ENCODE data around the gene LPP. TPM values are rescaled to one million over a fixed set of nuclear protein-coding genes. Genes with fewer than 3 reads are reported as not detected.

The LPP gene
- total RNA-seq, 4 donors from 2014 or later, result 1,872 to 3,079 (median 2,300) TPM

DNA sequence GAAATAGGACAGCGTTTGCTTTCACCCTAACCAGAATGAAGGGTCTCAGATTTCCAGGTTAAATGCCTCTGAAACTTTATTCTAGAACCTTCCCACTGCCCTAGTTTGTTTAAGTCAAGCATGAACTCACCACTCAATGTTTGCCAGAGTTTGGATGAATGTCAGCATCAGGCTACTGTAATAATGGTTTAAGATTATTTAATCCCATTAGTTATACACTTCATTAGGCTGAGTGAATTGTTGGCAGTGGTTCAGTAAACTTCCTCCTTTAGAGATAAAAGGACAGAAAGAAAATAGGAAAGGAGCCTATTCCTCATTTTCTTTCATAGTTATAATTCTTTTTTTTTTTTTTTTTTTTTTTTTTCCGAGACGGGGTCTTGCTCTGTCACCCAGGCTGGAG is 615.9 kb downstream of the LPP start:
- Histone ChIP-seq H3K4me1 (peaks cover 12 to 78% (median 69%) of the 10 kb centered on the region in 4 donors), H3K27me3 (no peaks in the 10 kb centered on the region), H3K4me3 (no peak overlapping the region), H3K9me3 (no peaks in the 10 kb centered on the region), H3K36me3 (no peaks in the 10 kb centered on the region), H3K27ac (replicated peaks in 1 of 4) (peak overlapping the region in 2 of 4 donors; percentile 4 to 20)
- DNase-seq (ENCODE audit: extremely low spot score), result no peak
- intact Hi-C loops (cut with DNase I), result no loop called here
- 77% methylated on average over 3 of the region's 3 CpGs for WGBS
- TF ChIP-seq POLR2A (IDR thresholded peaks at IDR 0.05; ENCODE audit: low read depth) (no peak), EP300 (IDR thresholded peaks at IDR 0.05) (no peak), POLR2AphosphoS5 (IDR thresholded peaks at IDR 0.05) (no peak)
- TF ChIP-seq, protein P1, sequence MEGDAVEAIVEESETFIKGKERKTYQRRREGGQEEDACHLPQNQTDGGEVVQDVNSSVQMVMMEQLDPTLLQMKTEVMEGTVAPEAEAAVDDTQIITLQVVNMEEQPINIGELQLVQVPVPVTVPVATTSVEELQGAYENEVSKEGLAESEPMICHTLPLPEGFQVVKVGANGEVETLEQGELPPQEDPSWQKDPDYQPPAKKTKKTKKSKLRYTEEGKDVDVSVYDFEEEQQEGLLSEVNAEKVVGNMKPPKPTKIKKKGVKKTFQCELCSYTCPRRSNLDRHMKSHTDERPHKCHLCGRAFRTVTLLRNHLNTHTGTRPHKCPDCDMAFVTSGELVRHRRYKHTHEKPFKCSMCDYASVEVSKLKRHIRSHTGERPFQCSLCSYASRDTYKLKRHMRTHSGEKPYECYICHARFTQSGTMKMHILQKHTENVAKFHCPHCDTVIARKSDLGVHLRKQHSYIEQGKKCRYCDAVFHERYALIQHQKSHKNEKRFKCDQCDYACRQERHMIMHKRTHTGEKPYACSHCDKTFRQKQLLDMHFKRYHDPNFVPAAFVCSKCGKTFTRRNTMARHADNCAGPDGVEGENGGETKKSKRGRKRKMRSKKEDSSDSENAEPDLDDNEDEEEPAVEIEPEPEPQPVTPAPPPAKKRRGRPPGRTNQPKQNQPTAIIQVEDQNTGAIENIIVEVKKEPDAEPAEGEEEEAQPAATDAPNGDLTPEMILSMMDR (IDR thresholded peaks at IDR 0.05), result no peak

DNA sequence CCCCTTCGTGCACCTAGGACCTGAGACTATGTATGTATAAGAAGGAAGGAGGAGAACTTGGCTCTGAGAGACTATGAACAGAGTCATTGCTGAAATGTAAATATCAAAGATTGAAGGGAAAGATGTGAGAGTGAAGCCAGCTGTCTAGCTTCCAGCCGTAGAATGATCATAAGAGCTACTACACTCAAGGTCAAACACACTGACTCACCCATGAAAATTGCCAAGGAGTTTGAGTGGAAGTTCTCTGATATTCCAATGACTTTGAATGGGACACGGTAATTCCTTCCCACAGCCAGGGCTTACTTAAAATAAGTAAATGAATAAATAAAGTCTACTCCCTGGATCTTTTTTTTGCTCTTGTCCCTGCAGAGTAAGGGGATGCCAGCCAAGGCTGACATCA is 618.9 kb downstream of the LPP start:
- no peak overlapping the region for H3K4me3 ChIP-seq
- no peaks in the 10 kb centered on the region for H3K27me3 ChIP-seq
- TF ChIP-seq POLR2AphosphoS5 (IDR thresholded peaks at IDR 0.05) (peak in 1 of 2 donors; percentile 59), POLR2A (IDR thresholded peaks at IDR 0.05; ENCODE audit: low read depth) (no peak)
- intact Hi-C loops (cut with DNase I), result no loop called here
- peak overlapping the region; percentile 36 to 60 (median 39) for H3K27ac ChIP-seq (replicated peaks in 1 of 4)
- H3K36me3 ChIP-seq, result no peaks in the 10 kb centered on the region
- peaks cover 28 to 91% (median 84%) of the 10 kb centered on the region in 4 donors for H3K4me1 ChIP-seq
- H3K9me3 ChIP-seq, result no peaks in the 10 kb centered on the region
- DNase-seq (ENCODE audit: extremely low spot score), result peak; percentile 50
- WGBS, result 48% methylated on average over 3 of the region's 3 CpGs

DNA sequence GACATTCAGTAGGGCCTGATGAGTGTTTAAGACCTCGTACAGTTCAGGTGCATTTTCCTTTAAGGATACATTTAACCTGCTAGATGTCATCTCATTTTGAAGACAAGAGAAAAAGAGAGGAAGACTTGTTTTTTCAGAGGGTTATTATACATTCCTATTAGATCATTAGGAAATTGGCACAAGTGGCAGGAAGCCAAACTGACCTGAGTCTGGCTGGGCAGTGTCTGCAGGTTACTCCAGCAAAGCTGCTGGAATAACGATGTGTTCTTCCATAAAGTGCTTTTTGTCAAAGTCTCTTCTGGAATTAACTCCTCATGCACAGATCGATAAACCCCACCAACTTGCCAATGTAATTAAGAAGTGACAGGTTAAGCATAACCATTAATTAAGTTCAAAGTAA is 621.5 kb downstream of the LPP start:
- Histone ChIP-seq H3K27ac (replicated peaks in 1 of 4) (peak overlapping the region in 1 of 4 donors; percentile 47), H3K4me3 (no peak overlapping the region), H3K4me1 (peaks cover 38 to 99% (median 94%) of the 10 kb centered on the region in 4 donors), H3K36me3 (no peaks in the 10 kb centered on the region), H3K27me3 (no peaks in the 10 kb centered on the region), H3K9me3 (no peaks in the 10 kb centered on the region)
- 80% methylated on average over 3 of the region's 3 CpGs for WGBS
- no peak for TF ChIP-seq EP300 (IDR thresholded peaks at IDR 0.05)
- TF ChIP-seq POLR2AphosphoS5 (IDR thresholded peaks at IDR 0.05), result no peak
- TF ChIP-seq, protein P1 (IDR thresholded peaks at IDR 0.05), result no peak
- no peak for TF ChIP-seq POLR2A (IDR thresholded peaks at IDR 0.05; ENCODE audit: low read depth)
- no peak for DNase-seq (ENCODE audit: extremely low spot score)
- intact Hi-C loops (cut with DNase I), result no loop called here

DNA sequence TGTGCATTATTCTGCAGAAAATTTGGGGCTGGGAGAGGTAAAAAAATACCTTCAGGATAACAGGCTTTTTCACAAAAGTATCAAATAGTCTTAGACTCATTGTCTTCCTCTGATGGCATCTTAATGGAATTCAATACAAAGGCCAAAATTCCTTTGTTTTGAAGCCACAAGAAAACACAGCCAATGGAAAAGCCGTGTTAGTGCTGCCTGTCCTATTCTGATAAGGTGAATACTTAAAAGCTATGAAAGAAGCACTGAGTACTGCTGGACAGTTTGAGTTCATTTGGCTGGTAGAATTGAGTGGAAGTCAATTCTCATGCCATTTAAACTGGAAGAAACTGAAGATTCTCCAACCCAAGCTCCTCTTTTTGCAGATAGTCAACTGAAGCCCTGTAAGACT is 622.5 kb downstream of the LPP start:
- Histone ChIP-seq H3K9me3 (no peaks in the 10 kb centered on the region), H3K27ac (replicated peaks in 1 of 4) (peak overlapping the region in 1 of 4 donors; percentile 47), H3K4me3 (no peak overlapping the region), H3K4me1 (peaks cover 48 to 99% (median 96%) of the 10 kb centered on the region in 4 donors), H3K27me3 (no peaks in the 10 kb centered on the region), H3K36me3 (no peaks in the 10 kb centered on the region)
- DNase-seq (ENCODE audit: extremely low spot score), result peak; percentile 4
- TF ChIP-seq EP300 (IDR thresholded peaks at IDR 0.05) (no peak), POLR2AphosphoS5 (IDR thresholded peaks at IDR 0.05) (no peak), POLR2A (IDR thresholded peaks at IDR 0.05; ENCODE audit: low read depth) (no peak)
- TF ChIP-seq, protein P1 (IDR thresholded peaks at IDR 0.05), result no peak
- WGBS, result 33% methylated on average over 1 of the region's 1 CpG
- intact Hi-C loops (cut with DNase I), result no loop called here

DNA sequence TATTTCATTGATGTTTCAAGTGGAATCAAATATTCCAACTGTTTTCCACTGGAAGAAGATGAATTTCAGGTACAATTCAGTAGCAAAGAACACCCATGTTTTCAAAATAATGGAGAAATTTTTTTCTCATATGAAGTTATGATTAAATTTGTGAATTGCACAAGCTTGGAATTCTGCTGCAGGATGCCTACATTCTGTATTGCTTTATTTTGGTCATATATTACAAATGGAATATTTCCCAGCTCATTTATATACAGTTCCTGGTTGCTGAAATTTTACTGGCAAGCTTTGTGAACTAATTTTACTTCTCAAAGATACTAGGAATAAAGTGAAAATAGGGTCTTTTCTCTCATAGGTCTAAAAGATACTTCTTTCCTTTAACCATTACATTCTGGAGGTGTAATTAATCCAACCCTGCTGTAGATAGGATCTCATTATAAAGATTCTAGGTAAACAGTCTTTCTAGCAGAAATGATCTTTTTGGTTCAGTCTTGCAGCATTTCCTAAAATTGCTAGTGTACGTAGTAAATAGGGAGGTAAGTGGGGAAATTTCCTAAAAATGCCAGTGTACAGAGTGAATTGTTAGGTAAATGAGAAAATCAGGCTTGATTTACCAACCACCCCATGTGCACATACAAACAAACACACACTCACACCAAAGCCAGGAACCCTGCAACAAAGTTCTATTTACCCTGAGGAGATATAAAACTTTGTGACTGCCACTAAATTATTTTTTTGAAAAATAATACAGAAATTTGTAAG is 624.3 kb downstream of the LPP start:
- intact Hi-C loops (cut with DNase I), result no loop called here
- TF ChIP-seq EP300 (IDR thresholded peaks at IDR 0.05) (no peak), POLR2AphosphoS5 (IDR thresholded peaks at IDR 0.05) (no peak), POLR2A (IDR thresholded peaks at IDR 0.05; ENCODE audit: low read depth) (no peak)
- TF ChIP-seq, protein P1 (IDR thresholded peaks at IDR 0.05), result no peak
- H3K27me3 ChIP-seq, result no peaks in the 10 kb centered on the region

More for the DNA sequence above, 624.3 kb downstream of the LPP start:
- Histone ChIP-seq H3K9me3 (no peaks in the 10 kb centered on the region), H3K36me3 (no peaks in the 10 kb centered on the region), H3K27ac (replicated peaks in 1 of 4) (peak overlapping the region in 1 of 4 donors; percentile 44), H3K4me1 (peaks cover 45 to 99% (median 94%) of the 10 kb centered on the region in 4 donors), H3K4me3 (no peak overlapping the region)
- DNase-seq (ENCODE audit: extremely low spot score), result no peak
- 67% methylated on average over 1 of the region's 1 CpG for WGBS
